Activated gamma-delta T cell (primary cell): ENCODE data around the gene BCKDHA.
"Not testable (repeated sequence)": the region's sequence is repeated elsewhere in the genome, so short reads cannot be mapped to it uniquely, and the experiment has no call there.

Source experiments
- DNase-seq: peaks from one replicate; lab custom pipeline; 2025; lab: John Stamatoyannopoulos, UW

BCKDHA gene

DNA sequence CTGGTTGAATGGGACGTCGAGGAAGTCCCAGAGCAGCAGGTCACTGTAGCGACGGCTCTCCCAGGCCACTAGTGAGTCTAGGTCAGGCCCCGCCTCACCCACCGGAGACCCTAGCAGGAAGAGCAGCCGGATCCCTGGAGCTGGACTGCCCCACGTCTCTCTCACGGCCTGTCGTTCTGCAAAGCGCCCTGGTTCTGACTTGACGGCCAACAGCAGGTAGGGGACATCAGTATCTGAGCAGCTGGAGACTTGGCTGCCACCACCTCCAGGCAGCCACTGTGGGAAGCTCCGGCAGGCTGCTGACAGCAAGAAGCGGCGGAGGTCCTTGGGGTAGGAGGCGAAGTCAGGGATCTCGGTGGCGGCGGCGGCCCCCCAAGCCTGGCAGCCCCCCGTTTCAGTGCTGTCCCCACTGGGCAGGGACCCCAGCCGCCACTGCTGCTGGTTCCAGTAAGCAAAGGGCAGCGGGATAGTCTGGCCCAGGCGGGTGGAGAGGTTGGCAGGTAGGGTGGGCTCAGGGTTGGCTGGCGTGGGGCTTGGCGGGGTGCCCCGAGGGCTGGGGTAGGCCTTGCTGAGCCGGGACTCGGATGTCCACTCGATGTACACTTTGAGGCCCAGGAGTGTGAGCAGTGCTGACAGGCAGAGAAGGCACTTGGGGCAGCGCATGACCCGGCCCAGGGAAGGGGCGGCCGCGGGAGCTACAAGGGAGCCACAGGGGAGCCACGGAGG, 28.7 kb downstream of the BCKDHA start:
- no peak for DNase-seq

GRCh38 chr19:41426952-41427646, 29.5 kb downstream of the BCKDHA start, which contains the start of gene B3GNT8:
TSS of gene B3GNT8 (minus strand) at chr19:41427374. CDS start at chr19:41426778, 596 bp downstream.
- DNase-seq = peak; percentile 31

GRCh38 chr19:41427647-41428480, 30.2 kb downstream of the BCKDHA start:
- DNase-seq = no peak

- DNase-seq = no peak
These were observed 30.9 kb downstream of the BCKDHA start for GRCh38 chr19:41428481-41428859.

- no peak for DNase-seq
These were observed 33.3 kb downstream of the BCKDHA start for GRCh38 chr19:41430922-41431321.

DNA sequence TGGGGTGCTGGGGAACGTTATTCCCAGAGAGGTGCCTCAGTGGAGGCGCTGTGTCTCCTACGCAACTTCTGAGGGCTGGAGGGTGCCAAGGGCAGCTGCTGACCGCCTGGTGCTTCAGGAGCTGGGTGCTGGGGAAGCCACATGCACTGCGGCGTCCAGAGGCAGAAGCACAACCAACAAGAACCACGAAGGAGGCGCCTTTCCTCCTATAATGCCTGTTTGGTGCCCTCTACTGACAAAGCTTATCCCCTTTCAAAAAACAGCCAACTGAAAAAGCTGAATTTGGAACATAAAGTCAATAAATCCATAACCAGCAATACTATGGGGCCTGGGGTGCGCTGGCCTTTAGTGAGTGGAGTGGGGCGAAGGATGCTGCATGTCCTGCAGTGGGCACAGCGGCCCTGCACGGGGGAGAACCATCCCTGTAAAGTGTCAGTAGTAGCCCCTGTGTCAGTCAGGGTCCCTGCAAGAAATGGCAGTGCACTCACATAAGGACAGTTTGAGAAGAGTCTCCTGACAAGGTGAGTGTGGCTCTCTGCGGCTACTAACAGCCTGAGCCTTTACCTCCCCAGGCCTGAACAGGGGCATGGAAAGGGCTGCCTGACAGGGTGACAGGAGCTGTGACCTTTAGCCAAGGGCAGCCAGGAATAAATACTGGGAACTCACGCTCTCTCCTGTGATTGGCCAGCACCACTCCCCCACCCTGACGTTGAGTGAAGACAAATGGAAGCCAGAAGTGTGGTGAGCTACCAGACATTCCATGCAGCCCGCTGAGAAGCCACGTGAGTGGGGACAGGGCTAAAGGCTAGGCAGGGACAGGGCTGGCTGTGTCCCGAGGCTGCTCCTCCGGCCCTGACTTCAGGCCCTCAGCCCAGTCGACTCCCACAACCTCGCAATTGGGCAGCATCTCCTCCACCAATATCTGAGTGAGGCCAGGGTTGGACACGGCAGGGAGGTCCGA, 34.1 kb downstream of the BCKDHA start:
- DNase-seq = no peak

DNA sequence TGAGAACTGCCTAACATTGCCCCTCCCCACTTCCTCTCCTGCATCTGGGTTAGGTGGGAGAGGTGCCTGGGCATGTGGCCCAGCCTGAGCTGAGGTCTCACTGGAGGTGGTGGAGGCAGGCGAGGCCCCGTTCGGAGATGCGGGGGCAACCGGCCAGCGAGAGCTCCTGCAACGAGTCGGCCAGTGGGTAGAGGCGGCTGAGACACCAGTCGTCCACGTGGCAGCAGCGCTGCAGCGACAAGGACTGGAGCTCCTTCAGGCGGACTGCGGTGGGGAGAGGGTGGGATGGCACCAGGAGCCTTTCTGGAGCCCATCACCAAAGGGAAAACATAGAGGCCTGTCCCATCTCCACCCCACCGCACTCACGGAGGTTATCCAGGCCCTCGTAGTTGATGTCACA, 35.6 kb downstream of the BCKDHA start:
- no peak for DNase-seq

DNA sequence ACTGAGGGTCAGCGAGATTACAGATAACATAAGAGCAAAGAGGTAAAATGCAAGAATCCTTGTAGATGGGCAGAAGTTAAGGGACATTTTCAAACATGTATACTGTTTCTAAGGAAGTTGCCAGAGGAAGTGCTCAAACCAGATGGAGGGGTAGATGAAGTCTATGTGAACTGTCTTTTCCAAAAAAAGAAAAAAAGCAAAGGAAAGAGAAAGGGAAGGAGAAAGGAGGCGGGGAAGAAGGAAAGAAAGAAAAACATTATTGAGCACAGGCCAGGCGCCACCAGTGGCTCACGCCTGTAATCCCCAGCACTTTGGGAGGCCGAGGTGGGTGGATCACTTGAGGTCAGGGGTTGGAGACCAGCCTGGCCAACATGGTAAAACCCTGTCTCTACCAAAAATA, 36.8 kb downstream of the BCKDHA start:
- no peak for DNase-seq

DNA sequence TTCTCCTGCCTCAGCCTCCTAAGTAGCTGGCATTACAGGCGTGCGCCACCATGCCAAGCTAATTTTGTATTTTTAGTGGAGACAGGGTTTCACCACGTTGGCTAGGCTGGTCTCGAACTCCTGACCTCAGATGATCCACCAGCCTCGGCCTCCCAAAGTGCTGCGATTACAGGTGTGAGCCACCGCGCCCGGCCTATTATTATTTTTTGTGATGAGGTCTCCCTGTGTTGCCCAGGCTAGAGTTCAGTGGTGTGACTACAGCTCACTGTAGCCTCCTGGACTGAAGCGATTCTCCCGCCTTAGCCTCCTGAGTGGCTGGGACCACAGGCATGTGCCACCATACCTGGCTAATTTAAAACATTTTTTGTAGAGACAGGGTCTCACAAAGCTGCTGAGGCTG, 37.8 kb downstream of the BCKDHA start:
- not testable (repeated sequence) for DNase-seq

GRCh38 chr19:41435936-41436673, 38.5 kb downstream of the BCKDHA start:
- DNase-seq = no peak

DNA sequence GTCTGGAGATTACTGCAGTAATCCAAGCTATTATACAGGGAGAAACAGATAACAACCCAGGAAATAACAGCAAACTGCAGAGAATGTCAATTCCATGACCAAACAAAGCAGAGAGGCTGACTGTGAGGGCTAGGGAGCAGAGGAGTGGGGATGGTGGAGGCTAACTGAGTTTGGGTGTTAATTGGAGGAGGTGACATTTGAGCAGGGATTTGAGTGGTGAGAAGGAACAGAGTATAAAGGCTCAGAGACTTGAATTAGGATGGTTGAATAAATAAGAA, 39.0 kb downstream of the BCKDHA start:
- no peak for DNase-seq

DNA sequence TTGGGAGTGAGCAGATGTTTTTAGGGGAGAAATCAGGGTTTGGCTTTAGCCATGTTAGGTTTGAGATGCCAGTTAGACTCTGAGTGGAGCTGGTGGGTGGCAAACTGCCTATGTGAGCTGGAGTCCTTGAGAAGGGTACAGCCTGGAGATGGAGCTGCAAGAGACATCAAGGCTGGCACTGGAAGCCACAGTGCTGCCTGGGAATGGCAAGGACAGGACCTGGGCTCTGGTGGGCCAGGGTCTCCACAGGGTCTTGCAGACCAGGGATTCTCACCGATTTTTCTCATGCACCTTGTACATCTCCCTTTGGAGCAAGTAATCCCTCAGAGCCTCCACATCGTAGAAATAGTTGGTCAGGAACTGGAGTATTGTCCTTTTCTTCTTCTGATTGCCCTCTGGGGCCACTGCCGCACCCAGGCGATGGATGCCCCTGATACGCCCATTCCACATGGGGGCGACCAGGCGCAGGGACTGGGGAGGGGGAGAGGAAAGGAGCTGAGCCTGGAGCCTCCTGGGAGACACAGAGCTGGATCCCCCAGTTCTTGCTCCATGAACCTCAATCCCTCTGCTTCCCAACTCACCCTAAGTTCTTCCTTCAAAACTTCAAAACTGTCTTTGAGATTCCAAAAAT, 40.4 kb downstream of the BCKDHA start:
- DNase-seq = no peak

DNA sequence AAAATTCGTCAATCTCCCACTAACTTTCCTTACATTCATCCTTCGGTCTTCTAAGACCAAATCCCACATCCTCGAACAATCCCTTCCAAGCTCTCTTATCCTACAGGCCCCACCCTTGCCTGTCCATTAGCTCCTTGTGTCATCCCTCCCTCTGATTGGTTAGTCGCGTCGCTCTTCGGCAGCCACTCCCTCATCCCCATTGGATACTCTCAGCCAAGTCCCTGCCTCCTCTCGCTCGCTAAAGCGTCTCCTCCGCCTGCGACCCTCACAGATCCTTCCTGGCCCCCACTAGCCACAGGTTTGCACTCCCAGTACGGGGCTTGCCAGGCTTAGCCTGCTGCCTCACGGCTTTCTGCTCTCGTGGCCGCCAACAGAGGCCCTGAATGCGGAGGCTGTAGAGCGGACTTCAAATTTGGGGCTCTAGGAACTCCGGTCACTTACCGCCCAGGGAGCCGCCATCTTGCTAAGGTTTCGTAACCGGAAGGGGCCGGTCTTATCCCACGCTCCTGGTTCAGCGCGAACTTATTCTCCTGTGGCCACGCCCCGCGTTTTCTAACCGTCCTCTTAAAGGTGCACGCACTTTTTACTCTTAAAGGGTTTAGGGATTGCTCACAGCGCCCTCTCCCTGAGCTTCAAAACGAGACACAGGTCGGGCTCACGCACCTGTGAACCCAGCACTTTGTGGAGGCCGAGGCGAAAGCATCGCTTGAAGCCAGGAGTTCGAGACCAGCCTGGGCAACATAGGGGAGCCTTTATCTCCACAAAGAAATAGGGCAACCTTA, 42.0 kb downstream of the BCKDHA start, which contains the start of gene DMAC2:
TSS of gene DMAC2 (minus strand) at position 472 of the 782 bp plus-strand sequence. CDS start at position 459, 13 bp downstream.
- no peak for DNase-seq

- DNase-seq = no peak
These were observed 43.8 kb downstream of the BCKDHA start for GRCh38 chr19:41441321-41441945.

DNA sequence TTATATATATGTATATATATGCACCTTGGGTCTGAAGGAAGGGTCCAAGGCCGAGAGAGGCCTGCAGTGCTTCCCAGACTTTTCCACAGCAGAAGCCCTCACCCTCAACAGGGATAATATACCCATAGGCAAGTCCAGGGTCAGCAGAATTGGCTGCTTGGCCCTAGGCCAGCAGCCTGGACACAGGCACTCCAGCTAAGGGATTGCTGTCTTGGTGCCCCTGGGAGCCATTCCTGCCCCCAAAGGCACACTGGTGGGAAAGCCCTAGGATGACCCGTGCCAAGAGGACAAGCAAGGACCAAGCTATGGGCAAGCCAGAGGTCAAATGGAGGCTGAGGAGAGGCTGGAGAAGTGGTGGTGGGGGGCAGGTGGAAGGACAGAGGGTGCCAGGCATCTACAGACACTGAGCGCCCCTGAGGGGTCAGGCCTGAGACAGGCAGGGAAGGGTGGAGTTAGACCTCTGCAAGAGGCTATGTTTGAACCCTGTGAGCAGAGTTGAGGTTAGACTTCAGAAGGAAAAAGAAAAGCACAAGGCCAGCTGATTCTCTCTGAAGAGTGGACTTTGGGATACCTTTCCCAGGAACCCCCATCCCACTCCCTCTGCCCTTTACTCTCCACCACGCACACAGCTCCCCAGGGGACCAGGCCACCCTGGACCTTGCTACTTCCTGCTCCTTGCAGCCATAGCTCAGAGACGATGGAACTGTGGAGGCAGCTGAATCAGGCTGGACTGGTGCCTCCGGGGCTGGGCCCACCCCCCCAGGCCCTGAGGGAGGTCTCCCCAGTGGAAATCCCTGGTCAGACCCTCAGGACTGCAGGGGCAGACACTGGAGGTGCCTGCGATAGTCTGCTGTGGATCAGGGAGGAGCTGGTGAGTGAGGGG, 45.1 kb downstream of the BCKDHA start, which contains the start of gene ERICH4:
TSS of gene ERICH4 (plus strand) at position 684 of the 883 bp plus-strand sequence. CDS start at position 698, 14 bp downstream.
- DNase-seq = no peak

DNA sequence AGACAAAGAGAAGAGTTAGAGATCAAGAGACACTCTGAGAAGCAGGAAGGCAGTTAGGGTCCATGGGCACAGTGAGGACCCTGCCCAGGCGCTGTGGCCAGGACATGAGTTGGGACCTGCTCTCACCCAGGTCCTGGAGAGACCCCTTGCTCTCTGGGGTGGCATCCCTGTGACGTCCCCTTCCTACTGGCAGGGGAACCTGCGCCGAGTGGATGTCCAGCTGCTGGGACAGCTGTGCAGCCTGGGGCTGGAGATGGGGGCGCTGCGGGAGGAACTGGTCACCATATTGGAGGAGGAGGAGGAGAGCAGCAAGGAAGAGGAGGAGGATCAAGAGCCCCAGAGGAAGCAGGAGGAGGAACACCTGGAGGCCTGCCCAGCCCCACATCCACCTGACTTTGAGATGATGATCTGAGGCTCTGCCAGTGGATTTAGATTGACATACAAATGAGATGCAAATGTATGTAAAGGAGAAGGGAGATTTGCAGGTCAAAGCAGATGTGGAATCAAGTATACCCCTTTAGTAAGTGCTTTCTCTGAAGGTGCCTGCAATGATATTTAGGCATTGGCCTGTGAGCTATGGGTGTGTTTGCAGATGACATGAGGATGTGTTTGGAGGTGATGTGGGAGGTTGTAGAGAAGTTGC, 46.3 kb downstream of the BCKDHA start:
- no peak for DNase-seq

GRCh38 chr19:41445575-41445974, 48.0 kb downstream of the BCKDHA start:
- DNase-seq = no peak
